ENCODE results near the gene FRMD4A. TPM values are rescaled to one million over a fixed set of nuclear protein-coding genes. Genes with fewer than 3 reads are reported as not detected.
"Not testable (repeated sequence)": the region's sequence is repeated elsewhere in the genome, so short reads cannot be mapped to it uniquely, and the experiment has no call there.

FRMD4A gene
- total RNA-seq, 1 donor from 2014 or later, result 20.2 TPM

- Histone ChIP-seq H2AFZ (replicated peaks) (no peak overlapping the region), H3K27me3 (no peaks in the 10 kb centered on the region), H3K27ac (no peak overlapping the region), H3K9ac (no peak overlapping the region), H3K79me2 (ENCODE audit: low read depth) (no peaks in the 10 kb centered on the region), H3K36me3 (no peaks in the 10 kb centered on the region), H3F3A (ENCODE audit: low read depth) (no peaks in the 10 kb centered on the region), H3K4me3 (no peak overlapping the region), H4K20me1 (ENCODE audit: low read depth) (no peaks in the 10 kb centered on the region), H3K4me1 (peaks cover 7% of the 10 kb centered on the region), H3K9me3 (ENCODE audit: low read depth) (no peaks in the 10 kb centered on the region), H3K4me2 (no peak overlapping the region)
- TF ChIP-seq EZH2phosphoT487 (IDR thresholded peaks at IDR 0.05), result no peak
- no peak overlapping the region for H3K27ac Mint-ChIP-seq
- no peak for DNase-seq (ENCODE audit: low spot score)
- no peaks in the 10 kb centered on the region for H3K9me3 Mint-ChIP-seq
- peaks cover 2% of the 10 kb centered on the region for H3K27me3 Mint-ChIP-seq (ENCODE audit: insufficient read depth, low read depth)
- H3K4me1 Mint-ChIP-seq, result no peaks in the 10 kb centered on the region
- H3K36me3 Mint-ChIP-seq, result peaks cover 6% of the 10 kb centered on the region
- no peak overlapping the region for H3K4me3 Mint-ChIP-seq
These were observed 189.4 kb downstream of the FRMD4A start for GRCh38 chr10:14141283-14141682.

- Histone ChIP-seq H3K9me3 (ENCODE audit: low read depth) (no peaks in the 10 kb centered on the region), H2AFZ (replicated peaks) (no peak overlapping the region), H3K36me3 (no peaks in the 10 kb centered on the region), H3F3A (ENCODE audit: low read depth) (no peaks in the 10 kb centered on the region), H3K4me2 (no peak overlapping the region), H3K4me1 (no peaks in the 10 kb centered on the region), H3K79me2 (ENCODE audit: low read depth) (no peaks in the 10 kb centered on the region), H3K4me3 (no peak overlapping the region), H3K9ac (no peak overlapping the region), H4K20me1 (ENCODE audit: low read depth) (no peaks in the 10 kb centered on the region), H3K27ac (no peak overlapping the region), H3K27me3 (no peaks in the 10 kb centered on the region)
- Mint-ChIP-seq H3K27ac (no peak overlapping the region), H3K4me3 (no peak overlapping the region), H3K9me3 (peaks cover 3% of the 10 kb centered on the region), H3K36me3 (peaks cover 10% of the 10 kb centered on the region), H3K4me1 (no peaks in the 10 kb centered on the region), H3K27me3 (ENCODE audit: insufficient read depth, low read depth) (no peaks in the 10 kb centered on the region)
- DNase-seq (ENCODE audit: low spot score), result no peak
- TF ChIP-seq EZH2phosphoT487 (IDR thresholded peaks at IDR 0.05), result no peak
- TF ChIP-seq CTCF (IDR thresholded peaks at IDR 0.05), result no peak
These were observed 193.3 kb downstream of the FRMD4A start for GRCh38 chr10:14137391-14137790.

GRCh38 chr10:14135196-14135595 lies 195.5 kb downstream of the FRMD4A start:
- not testable (repeated sequence) for H3K4me2 ChIP-seq; H2AFZ ChIP-seq (replicated peaks); H3K9me3 ChIP-seq (ENCODE audit: low read depth); H4K20me1 ChIP-seq (ENCODE audit: low read depth); H3F3A ChIP-seq (ENCODE audit: low read depth); H3K27me3 Mint-ChIP-seq (ENCODE audit: insufficient read depth, low read depth); H3K4me3 ChIP-seq; H3K36me3 ChIP-seq; H3K9me3 Mint-ChIP-seq; H3K27me3 ChIP-seq; H3K27ac ChIP-seq; H3K9ac ChIP-seq; H3K4me1 ChIP-seq; H3K4me3 Mint-ChIP-seq; H3K79me2 ChIP-seq (ENCODE audit: low read depth); H3K4me1 Mint-ChIP-seq; H3K36me3 Mint-ChIP-seq; DNase-seq (ENCODE audit: low spot score)
- H3K27ac Mint-ChIP-seq, result peak overlapping the region; percentile 64

GRCh38 chr10:14134275-14134674 lies 196.4 kb downstream of the FRMD4A start:
- H3K4me3 ChIP-seq, result no peak overlapping the region
- Mint-ChIP-seq H3K4me3 (no peak overlapping the region), H3K36me3 (peaks cover 5% of the 10 kb centered on the region), H3K27ac (no peak overlapping the region), H3K27me3 (ENCODE audit: insufficient read depth, low read depth) (peaks cover 2% of the 10 kb centered on the region), H3K4me1 (peaks cover 3% of the 10 kb centered on the region), H3K9me3 (peaks cover 5% of the 10 kb centered on the region)
- no peak overlapping the region for H3K27ac ChIP-seq
- no peak overlapping the region for H3K9ac ChIP-seq
- H4K20me1 ChIP-seq (ENCODE audit: low read depth), result no peaks in the 10 kb centered on the region
- no peaks in the 10 kb centered on the region for H3K27me3 ChIP-seq
- no peak overlapping the region for H2AFZ ChIP-seq (replicated peaks)
- no peak for DNase-seq (ENCODE audit: low spot score)
- H3K4me2 ChIP-seq, result no peak overlapping the region
- no peaks in the 10 kb centered on the region for H3F3A ChIP-seq (ENCODE audit: low read depth)
- no peak for TF ChIP-seq EZH2phosphoT487 (IDR thresholded peaks at IDR 0.05)
- no peak for TF ChIP-seq EZH2 (IDR thresholded peaks at IDR 0.05)
- TF ChIP-seq CTCF (IDR thresholded peaks at IDR 0.05), result no peak
- H3K36me3 ChIP-seq, result no peaks in the 10 kb centered on the region
- no peaks in the 10 kb centered on the region for H3K9me3 ChIP-seq (ENCODE audit: low read depth)
- no peaks in the 10 kb centered on the region for H3K4me1 ChIP-seq
- H3K79me2 ChIP-seq (ENCODE audit: low read depth), result no peaks in the 10 kb centered on the region

Measured in neural progenitor cell (in vitro differentiated cells).